SU-DHL-6 (cell line): ENCODE measurements around the gene C12orf60.

Experiments used
- H2AFZ ChIP-seq: fragments of 200-600 bp; sonication (generic); 2 replicates; pipeline ENCODE4 v1.6.1; 2014; ENCODE audit warnings: low read depth, mild to moderate bottlenecking, moderate library complexity, mixed read lengths, antibody characterized with exemption, low read length; ENCODE audit not compliant: severe bottlenecking
- H3F3A ChIP-seq: fragments of 200-600 bp; shearing (Covaris generic); 2 replicates; pipeline ENCODE4 v1.6.0; 2016; ENCODE audit warnings: antibody characterized with exemption, mild to moderate bottlenecking; ENCODE audit not compliant: insufficient read depth
- H3K27ac ChIP-seq: fragments of 200-600 bp; sonication (generic); 2 replicates; pipeline ENCODE4 v1.5.1; 2016; ENCODE audit warnings: low read depth, mild to moderate bottlenecking, low read length, moderate library complexity, mixed read lengths
- H3K27me3 ChIP-seq: fragments of 200-600 bp; sonication (generic), shearing (Covaris generic); 2 replicates; pipeline ENCODE4 v1.6.0; 2014; ENCODE audit warnings: mild to moderate bottlenecking, low read length
- H3K36me3 ChIP-seq: fragments of 200-600 bp; sonication (generic); 2 replicates; pipeline ENCODE4 v1.6.1; 2014; ENCODE audit warnings: mild to moderate bottlenecking, low read length, mixed read lengths
- H3K4me2 ChIP-seq: fragments of 300-600, 200-600 bp; shearing (Covaris generic), sonication (generic); 2 replicates; pipeline ENCODE4 v1.6.0; 2014; ENCODE audit warnings: low read length, low read depth, mild to moderate bottlenecking; ENCODE audit not compliant: poor library complexity, severe bottlenecking
- H3K4me3 ChIP-seq: fragments of 200-600 bp; sonication (generic); 2 replicates; pipeline ENCODE4 v1.5.1; 2014; ENCODE audit warnings: antibody characterized with exemption, low read length, mild to moderate bottlenecking, mixed read lengths; ENCODE audit not compliant: insufficient read depth, poor library complexity, severe bottlenecking
- H3K79me2 ChIP-seq: fragments of 200-600 bp; sonication (generic); 2 replicates; pipeline ENCODE4 v1.6.1; 2014; ENCODE audit warnings: mild to moderate bottlenecking, low read length, moderate library complexity; ENCODE audit not compliant: insufficient read depth
- H3K9ac ChIP-seq: fragments of 200-600 bp; sonication (generic); 2 replicates; pipeline ENCODE4 v1.7.0; 2014; ENCODE audit warnings: mild to moderate bottlenecking, low read length
- H3K9me2 ChIP-seq: fragments of 200-600 bp; sonication (generic); replicated peaks from 2 replicates; pipeline ENCODE4 v1.6.1; 2014; ENCODE audit warnings: low read length; ENCODE audit not compliant: insufficient read depth
- H3K9me3 ChIP-seq: fragments of 200-600 bp; sonication (generic); 2 replicates; pipeline ENCODE4 v1.6.1; 2014; ENCODE audit warnings: low read length, mixed read lengths; ENCODE audit not compliant: insufficient read depth
- H4K20me1 ChIP-seq: fragments of 200-600 bp; sonication (generic); 2 replicates; pipeline ENCODE4 v1.6.1; 2014; ENCODE audit warnings: low read depth, mild to moderate bottlenecking, antibody characterized with exemption, low read length, moderate library complexity, mixed read lengths
- CTCF ChIP-seq: fragments of 200-600 bp; sonication (generic); IDR thresholded peaks from one replicate; pipeline ENCODE4 v1.5.1; 2017; ENCODE audit warnings: antibody characterized with exemption, mild to moderate bottlenecking, low read length, moderate library complexity; ENCODE audit not compliant: insufficient read depth, poor library complexity, severe bottlenecking
- EZH2phosphoT487 ChIP-seq: fragments of 200-600 bp; sonication (generic), shearing (Covaris generic); conservative IDR thresholded peaks from 2 replicates; pipeline ENCODE4 v1.6.1; 2018; ENCODE audit warnings: mild to moderate bottlenecking, antibody characterized with exemption, low read length, moderate library complexity, mixed read lengths

C12orf60 gene

GRCh38 chr12:14770496-14771461 lies 32.7 kb upstream of the C12orf60 start:
- H2AFZ ChIP-seq = peak overlapping the region; percentile 10
- no peaks in the 10 kb centered on the region for H3K27me3 ChIP-seq
- peaks cover 18% of the 10 kb centered on the region; the same call in 1 of the 2 replicates for H3K36me3 ChIP-seq
- H3K9ac ChIP-seq = peak overlapping the region; percentile 75
- H4K20me1 ChIP-seq = no peaks in the 10 kb centered on the region
- TF ChIP-seq EZH2phosphoT487 (no peak), CTCF (no peak)
- H3K9me3 ChIP-seq = no peaks in the 10 kb centered on the region
- peak overlapping the region; percentile 94 for H3K27ac ChIP-seq
- peaks cover 24% of the 10 kb centered on the region for H3K79me2 ChIP-seq
- peak overlapping the region; percentile 91 for H3K4me2 ChIP-seq
- H3F3A ChIP-seq = peaks cover 62% of the 10 kb centered on the region
- no peaks in the 10 kb centered on the region for H3K9me2 ChIP-seq
- peak overlapping the region; percentile 76 for H3K4me3 ChIP-seq

- Histone ChIP-seq H3K9me2 (no peaks in the 10 kb centered on the region), H3F3A (peaks cover 62% of the 10 kb centered on the region), H3K36me3 (peaks cover 17% of the 10 kb centered on the region; the same call in 1 of the 2 replicates), H3K9ac (peak overlapping the region; percentile 75), H3K9me3 (no peaks in the 10 kb centered on the region), H3K27ac (peak overlapping the region; percentile 94), H3K79me2 (peaks cover 24% of the 10 kb centered on the region), H3K4me2 (peak overlapping the region; percentile 91), H3K27me3 (no peaks in the 10 kb centered on the region), H3K4me3 (peak overlapping the region; percentile 76), H2AFZ (peak overlapping the region; percentile 68), H4K20me1 (no peaks in the 10 kb centered on the region)
- TF ChIP-seq CTCF (no peak), EZH2phosphoT487 (no peak)
These were observed 31.8 kb upstream of the C12orf60 start for GRCh38 chr12:14771651-14772137.

GRCh38 chr12:14772946-14773345 lies 30.5 kb upstream of the C12orf60 start:
- Histone ChIP-seq H3K9me3 (no peaks in the 10 kb centered on the region), H3K4me2 (peak overlapping the region; percentile 60), H3K27me3 (no peaks in the 10 kb centered on the region), H2AFZ (no peak overlapping the region), H4K20me1 (no peaks in the 10 kb centered on the region), H3K36me3 (0 out of 2 replicates have a peak, but pooled peaks cover 6% of the 10 kb centered on the region), H3F3A (peaks cover 50% of the 10 kb centered on the region), H3K4me3 (peak overlapping the region; percentile 54), H3K9ac (peak overlapping the region; percentile 55), H3K27ac (peak overlapping the region; percentile 61; the same call in 1 of the 2 replicates), H3K79me2 (peaks cover 18% of the 10 kb centered on the region), H3K9me2 (no peaks in the 10 kb centered on the region)
- TF ChIP-seq EZH2phosphoT487 (no peak), CTCF (no peak)
